ENCODE data around the gene BAZ1A. TPM values are rescaled to one million over a fixed set of nuclear protein-coding genes. Genes with fewer than 3 reads are reported as not detected.

The BAZ1A gene
- total and polyA plus RNA-seq, 10 of the 15 experiments (the other 5 are each of a cell fraction or from before 2014, with no cell fraction given), result 34.3 to 96.5 (median 50.7) TPM

DNA sequence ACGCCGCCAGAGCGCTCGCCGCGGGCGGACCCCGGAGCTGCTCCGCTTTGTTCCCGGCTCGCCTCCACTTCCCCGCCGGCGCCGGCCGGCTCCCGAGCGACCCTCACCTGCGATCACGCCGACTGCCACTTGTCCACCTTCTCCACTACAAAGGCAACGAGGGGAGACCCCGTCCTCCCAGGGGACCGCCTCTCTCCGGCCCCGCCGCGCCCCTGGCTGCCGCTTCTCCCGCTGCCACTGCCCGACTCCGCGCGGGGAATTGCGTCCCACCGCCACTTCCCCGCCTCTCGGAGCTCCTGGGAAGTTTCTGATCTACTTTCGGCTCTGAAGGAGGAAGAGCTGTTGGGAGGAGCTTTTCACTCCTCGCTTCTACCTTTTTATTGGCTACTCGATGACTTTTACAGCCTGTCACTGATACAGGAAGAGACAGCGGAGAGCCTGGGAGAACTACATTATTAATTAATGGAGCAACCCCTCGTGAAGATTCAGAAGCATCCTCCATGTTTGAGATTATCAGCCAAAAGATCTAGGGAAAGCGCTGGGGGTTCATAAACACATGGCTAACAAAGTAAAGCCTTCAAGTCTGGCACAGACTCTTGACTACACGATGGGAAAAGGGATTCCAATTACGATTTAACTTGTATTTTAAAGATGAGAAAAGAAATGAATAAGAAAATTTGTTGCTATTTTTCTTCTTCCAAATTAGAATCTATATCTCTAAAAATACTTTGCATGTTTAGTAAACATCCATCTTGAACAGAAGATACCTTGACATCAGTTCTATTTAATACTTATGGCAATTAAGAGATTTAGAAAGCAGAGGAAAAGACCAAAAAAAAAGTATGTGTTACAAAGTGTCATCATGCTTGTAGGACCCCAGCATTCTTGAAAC is at the start of gene BAZ1A (continued):
- TF ChIP-seq, protein P1, sequence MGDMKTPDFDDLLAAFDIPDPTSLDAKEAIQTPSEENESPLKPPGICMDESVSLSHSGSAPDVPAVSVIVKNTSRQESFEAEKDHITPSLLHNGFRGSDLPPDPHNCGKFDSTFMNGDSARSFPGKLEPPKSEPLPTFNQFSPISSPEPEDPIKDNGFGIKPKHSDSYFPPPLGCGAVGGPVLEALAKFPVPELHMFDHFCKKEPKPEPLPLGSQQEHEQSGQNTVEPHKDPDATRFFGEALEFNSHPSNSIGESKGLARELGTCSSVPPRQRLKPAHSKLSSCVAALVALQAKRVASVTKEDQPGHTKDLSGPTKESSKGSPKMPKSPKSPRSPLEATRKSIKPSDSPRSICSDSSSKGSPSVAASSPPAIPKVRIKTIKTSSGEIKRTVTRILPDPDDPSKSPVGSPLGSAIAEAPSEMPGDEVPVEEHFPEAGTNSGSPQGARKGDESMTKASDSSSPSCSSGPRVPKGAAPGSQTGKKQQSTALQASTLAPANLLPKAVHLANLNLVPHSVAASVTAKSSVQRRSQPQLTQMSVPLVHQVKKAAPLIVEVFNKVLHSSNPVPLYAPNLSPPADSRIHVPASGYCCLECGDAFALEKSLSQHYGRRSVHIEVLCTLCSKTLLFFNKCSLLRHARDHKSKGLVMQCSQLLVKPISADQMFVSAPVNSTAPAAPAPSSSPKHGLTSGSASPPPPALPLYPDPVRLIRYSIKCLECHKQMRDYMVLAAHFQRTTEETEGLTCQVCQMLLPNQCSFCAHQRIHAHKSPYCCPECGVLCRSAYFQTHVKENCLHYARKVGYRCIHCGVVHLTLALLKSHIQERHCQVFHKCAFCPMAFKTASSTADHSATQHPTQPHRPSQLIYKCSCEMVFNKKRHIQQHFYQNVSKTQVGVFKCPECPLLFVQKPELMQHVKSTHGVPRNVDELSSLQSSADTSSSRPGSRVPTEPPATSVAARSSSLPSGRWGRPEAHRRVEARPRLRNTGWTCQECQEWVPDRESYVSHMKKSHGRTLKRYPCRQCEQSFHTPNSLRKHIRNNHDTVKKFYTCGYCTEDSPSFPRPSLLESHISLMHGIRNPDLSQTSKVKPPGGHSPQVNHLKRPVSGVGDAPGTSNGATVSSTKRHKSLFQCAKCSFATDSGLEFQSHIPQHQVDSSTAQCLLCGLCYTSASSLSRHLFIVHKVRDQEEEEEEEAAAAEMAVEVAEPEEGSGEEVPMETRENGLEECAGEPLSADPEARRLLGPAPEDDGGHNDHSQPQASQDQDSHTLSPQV (IDR thresholded peaks at IDR 0.05), result no peak
- TF ChIP-seq CBX5 (IDR thresholded peaks at IDR 0.05; ENCODE audit: low read depth) (no peak), JUND (IDR thresholded peaks at IDR 0.05; ENCODE audit: low read depth, low read length) (no peak), PML (IDR thresholded peaks at IDR 0.05; ENCODE audit: low read length) (peak; percentile 65; the same call in 1 of the 2 replicates), MTA3 (IDR thresholded peaks at IDR 0.05; ENCODE audit: borderline replicate concordance, low read length) (no peak; the same call in 1 of the 2 replicates), ZZZ3 (IDR thresholded peaks at IDR 0.05; ENCODE audit: control insufficient read depth, insufficient read length, low read depth) (no peak), ZNF24 (IDR thresholded peaks at IDR 0.05) (no peak), MYC (IDR thresholded peaks at IDR 0.05; ENCODE audit: insufficient read depth, insufficient read length, insufficient replicate concordance, low read length, severe bottlenecking) (no peak), CEBPB (IDR thresholded peaks at IDR 0.05; ENCODE audit: borderline replicate concordance in 1 of 2, low read depth in 2 of 2, low read length in 2 of 2) (no peak), CHD2 (IDR thresholded peaks at IDR 0.05; ENCODE audit: borderline replicate concordance, low read depth, low read length) (no peak), SPI1 (IDR thresholded peaks at IDR 0.05; ENCODE audit: borderline replicate concordance, insufficient read depth, low read depth, low read length) (peak; percentile 39; the same call in 1 of the 2 replicates)
- TF ChIP-seq, protein P2, sequence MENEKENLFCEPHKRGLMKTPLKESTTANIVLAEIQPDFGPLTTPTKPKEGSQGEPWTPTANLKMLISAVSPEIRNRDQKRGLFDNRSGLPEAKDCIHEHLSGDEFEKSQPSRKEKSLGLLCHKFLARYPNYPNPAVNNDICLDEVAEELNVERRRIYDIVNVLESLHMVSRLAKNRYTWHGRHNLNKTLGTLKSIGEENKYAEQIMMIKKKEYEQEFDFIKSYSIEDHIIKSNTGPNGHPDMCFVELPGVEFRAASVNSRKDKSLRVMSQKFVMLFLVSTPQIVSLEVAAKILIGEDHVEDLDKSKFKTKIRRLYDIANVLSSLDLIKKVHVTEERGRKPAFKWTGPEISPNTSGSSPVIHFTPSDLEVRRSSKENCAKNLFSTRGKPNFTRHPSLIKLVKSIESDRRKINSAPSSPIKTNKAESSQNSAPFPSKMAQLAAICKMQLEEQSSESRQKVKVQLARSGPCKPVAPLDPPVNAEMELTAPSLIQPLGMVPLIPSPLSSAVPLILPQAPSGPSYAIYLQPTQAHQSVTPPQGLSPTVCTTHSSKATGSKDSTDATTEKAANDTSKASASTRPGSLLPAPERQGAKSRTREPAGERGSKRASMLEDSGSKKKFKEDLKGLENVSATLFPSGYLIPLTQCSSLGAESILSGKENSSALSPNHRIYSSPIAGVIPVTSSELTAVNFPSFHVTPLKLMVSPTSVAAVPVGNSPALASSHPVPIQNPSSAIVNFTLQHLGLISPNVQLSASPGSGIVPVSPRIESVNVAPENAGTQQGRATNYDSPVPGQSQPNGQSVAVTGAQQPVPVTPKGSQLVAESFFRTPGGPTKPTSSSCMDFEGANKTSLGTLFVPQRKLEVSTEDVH (IDR thresholded peaks at IDR 0.05; ENCODE audit: low read depth, partially characterized antibody), result no peak
- TF ChIP-seq, protein P3, sequence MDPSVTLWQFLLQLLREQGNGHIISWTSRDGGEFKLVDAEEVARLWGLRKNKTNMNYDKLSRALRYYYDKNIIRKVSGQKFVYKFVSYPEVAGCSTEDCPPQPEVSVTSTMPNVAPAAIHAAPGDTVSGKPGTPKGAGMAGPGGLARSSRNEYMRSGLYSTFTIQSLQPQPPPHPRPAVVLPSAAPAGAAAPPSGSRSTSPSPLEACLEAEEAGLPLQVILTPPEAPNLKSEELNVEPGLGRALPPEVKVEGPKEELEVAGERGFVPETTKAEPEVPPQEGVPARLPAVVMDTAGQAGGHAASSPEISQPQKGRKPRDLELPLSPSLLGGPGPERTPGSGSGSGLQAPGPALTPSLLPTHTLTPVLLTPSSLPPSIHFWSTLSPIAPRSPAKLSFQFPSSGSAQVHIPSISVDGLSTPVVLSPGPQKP (IDR thresholded peaks at IDR 0.05; ENCODE audit: low read depth, low read length), result no peak
- TF ChIP-seq, protein P4, sequence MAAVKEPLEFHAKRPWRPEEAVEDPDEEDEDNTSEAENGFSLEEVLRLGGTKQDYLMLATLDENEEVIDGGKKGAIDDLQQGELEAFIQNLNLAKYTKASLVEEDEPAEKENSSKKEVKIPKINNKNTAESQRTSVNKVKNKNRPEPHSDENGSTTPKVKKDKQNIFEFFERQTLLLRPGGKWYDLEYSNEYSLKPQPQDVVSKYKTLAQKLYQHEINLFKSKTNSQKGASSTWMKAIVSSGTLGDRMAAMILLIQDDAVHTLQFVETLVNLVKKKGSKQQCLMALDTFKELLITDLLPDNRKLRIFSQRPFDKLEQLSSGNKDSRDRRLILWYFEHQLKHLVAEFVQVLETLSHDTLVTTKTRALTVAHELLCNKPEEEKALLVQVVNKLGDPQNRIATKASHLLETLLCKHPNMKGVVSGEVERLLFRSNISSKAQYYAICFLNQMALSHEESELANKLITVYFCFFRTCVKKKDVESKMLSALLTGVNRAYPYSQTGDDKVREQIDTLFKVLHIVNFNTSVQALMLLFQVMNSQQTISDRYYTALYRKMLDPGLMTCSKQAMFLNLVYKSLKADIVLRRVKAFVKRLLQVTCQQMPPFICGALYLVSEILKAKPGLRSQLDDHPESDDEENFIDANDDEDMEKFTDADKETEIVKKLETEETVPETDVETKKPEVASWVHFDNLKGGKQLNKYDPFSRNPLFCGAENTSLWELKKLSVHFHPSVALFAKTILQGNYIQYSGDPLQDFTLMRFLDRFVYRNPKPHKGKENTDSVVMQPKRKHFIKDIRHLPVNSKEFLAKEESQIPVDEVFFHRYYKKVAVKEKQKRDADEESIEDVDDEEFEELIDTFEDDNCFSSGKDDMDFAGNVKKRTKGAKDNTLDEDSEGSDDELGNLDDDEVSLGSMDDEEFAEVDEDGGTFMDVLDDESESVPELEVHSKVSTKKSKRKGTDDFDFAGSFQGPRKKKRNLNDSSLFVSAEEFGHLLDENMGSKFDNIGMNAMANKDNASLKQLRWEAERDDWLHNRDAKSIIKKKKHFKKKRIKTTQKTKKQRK (IDR thresholded peaks at IDR 0.05; ENCODE audit: low read depth, low read length), result no peak

Measured in GM12878 (cell line).